C4-2B (cell line): ENCODE results near the gene ARHGAP42.

ENCODE experiments used
- CTCF ChIP-seq: fragments of 450-650 bp; conservative IDR thresholded peaks from 2 replicates; pipeline ENCODE4 v1.5.1; 2017; ENCODE audit warnings: mild to moderate bottlenecking
- ZFX ChIP-seq: fragments of 450-650 bp; IDR thresholded peaks from 2 replicates; pipeline ENCODE4 v1.6.1; 2017

- TF ChIP-seq CTCF (no peak), ZFX (no peak)
Measured at GRCh38 chr11:100672498-100673033, 14.5 kb upstream of the ARHGAP42 start.
